ENCODE data around the gene ZBTB7B.

The ZBTB7B gene

GRCh38 chr1:155005076-155006011 lies 2.7 kb downstream of the ZBTB7B start:
- DNase-seq: no peak

- peak; percentile 74 for DNase-seq
Observed at GRCh38 chr1:155006601-155007101, 4.0 kb downstream of the ZBTB7B start.

GRCh38 chr1:155007251-155007828 lies 4.7 kb downstream of the ZBTB7B start:
- no peak for DNase-seq

GRCh38 chr1:155008015-155008941 lies 5.7 kb downstream of the ZBTB7B start:
- DNase-seq: peak; percentile 86

- no peak for DNase-seq
Observed at GRCh38 chr1:155009221-155009711, 6.7 kb downstream of the ZBTB7B start.

- no peak for DNase-seq
Observed at GRCh38 chr1:155009742-155010141, 7.1 kb downstream of the ZBTB7B start.

- DNase-seq: peak; percentile 66
Observed at GRCh38 chr1:155010211-155010918, 7.8 kb downstream of the ZBTB7B start.

GRCh38 chr1:155011004-155011416 lies 8.4 kb downstream of the ZBTB7B start:
- DNase-seq: no peak

- DNase-seq: no peak
Observed at GRCh38 chr1:155011437-155012025, 8.9 kb downstream of the ZBTB7B start.

- DNase-seq: peak; percentile 72
Observed at GRCh38 chr1:155012026-155012546, 9.5 kb downstream of the ZBTB7B start.

GRCh38 chr1:155012776-155013602 lies 10.4 kb downstream of the ZBTB7B start:
- no peak for DNase-seq

GRCh38 chr1:155013632-155014031 lies 11.0 kb downstream of the ZBTB7B start:
- no peak for DNase-seq

- no peak for DNase-seq
Observed at GRCh38 chr1:155014709-155015508, 12.3 kb downstream of the ZBTB7B start.

- no peak for DNase-seq
Observed at GRCh38 chr1:155015527-155016230, 13.1 kb downstream of the ZBTB7B start.

- DNase-seq: no peak
Observed at GRCh38 chr1:155016231-155016831, 13.7 kb downstream of the ZBTB7B start.

- DNase-seq: peak; percentile 90
Observed at GRCh38 chr1:155017041-155017945, 14.7 kb downstream of the ZBTB7B start.

GRCh38 chr1:155017946-155018316 lies 15.3 kb downstream of the ZBTB7B start:
- no peak for DNase-seq

Measured in activated CD4-positive, alpha-beta T cell treated with anti-CD3 and anti-CD28 coated beads, Interleukin-2, amount 50 U/mL, for 16 hours (primary cell).